ENCODE data around the gene SLK. TPM values are rescaled to one million over a fixed set of nuclear protein-coding genes. Genes with fewer than 3 reads are reported as not detected.

The SLK gene
- total RNA-seq, 1 experiment from 2014 or later: 39.1 TPM

GRCh38 chr10:103930449-103930848 lies 36.5 kb upstream of the SLK start:
- intact Hi-C loops (cut with micrococcal nuclease; ENCODE audit: unreplicated experiment): no loop called here
- CTCF ChIA-PET: no interaction called here
- Histone ChIP-seq H3K9me3 (ENCODE audit: low read depth, low read length, poor library complexity, severe bottlenecking) (no peaks in the 10 kb centered on the region), H3K27me3 (replicated peaks; ENCODE audit: insufficient read depth, low read depth, low read length, poor library complexity) (no peaks in the 10 kb centered on the region), H3K4me1 (ENCODE audit: insufficient read depth, low read length, poor library complexity, severe bottlenecking) (no peaks in the 10 kb centered on the region), H3K27ac (ENCODE audit: low read depth, low read length, poor library complexity, severe bottlenecking) (no peak overlapping the region), H3K36me3 (ENCODE audit: insufficient read depth, low read length, poor library complexity, severe bottlenecking) (no peaks in the 10 kb centered on the region), H3K4me3 (ENCODE audit: low read depth, low read length, poor library complexity, severe bottlenecking) (no peak overlapping the region)
- no peak for DNase-seq (ENCODE audit: low spot score)
- BruUV-seq (replicated peaks): no TSS peak
- POLR2A ChIA-PET (ENCODE audit: low non-redundant PET): interaction anchor here (0.7 kb wide), 1 partner anchor 252 kb away, joined by 3 read pairs; no protein-coding TSS in a partner anchor
- TF ChIP-seq EZH2 (IDR thresholded peaks at IDR 0.05; ENCODE audit: borderline replicate concordance, low read depth, low read length, poor library complexity, severe bottlenecking) (no peak), CTCF (conservative IDR thresholded peaks at IDR 0.05; ENCODE audit: low read depth, low read length) (no peak)

GRCh38 chr10:103930881-103931280 lies 36.1 kb upstream of the SLK start:
- ChIA-PET POLR2A (ENCODE audit: low non-redundant PET) (interaction anchor here (0.7 kb wide), 1 partner anchor 252 kb away, joined by 3 read pairs; no protein-coding TSS in a partner anchor), CTCF (no interaction called here)
- DNase-seq (ENCODE audit: low spot score): no peak
- no peak overlapping the region for H3K4me3 ChIP-seq (ENCODE audit: low read depth, low read length, poor library complexity, severe bottlenecking)
- no peaks in the 10 kb centered on the region for H3K27me3 ChIP-seq (replicated peaks; ENCODE audit: insufficient read depth, low read depth, low read length, poor library complexity)
- H3K4me1 ChIP-seq (ENCODE audit: insufficient read depth, low read length, poor library complexity, severe bottlenecking): no peaks in the 10 kb centered on the region
- no TSS peak for BruUV-seq (replicated peaks)
- no peaks in the 10 kb centered on the region for H3K36me3 ChIP-seq (ENCODE audit: insufficient read depth, low read length, poor library complexity, severe bottlenecking)
- intact Hi-C loops (cut with micrococcal nuclease; ENCODE audit: unreplicated experiment): no loop called here
- no peak overlapping the region for H3K27ac ChIP-seq (ENCODE audit: low read depth, low read length, poor library complexity, severe bottlenecking)
- no peaks in the 10 kb centered on the region for H3K9me3 ChIP-seq (ENCODE audit: low read depth, low read length, poor library complexity, severe bottlenecking)
- TF ChIP-seq EZH2 (IDR thresholded peaks at IDR 0.05; ENCODE audit: borderline replicate concordance, low read depth, low read length, poor library complexity, severe bottlenecking): no peak
- TF ChIP-seq CTCF (conservative IDR thresholded peaks at IDR 0.05; ENCODE audit: low read depth, low read length): no peak

- H3K27me3 ChIP-seq (replicated peaks; ENCODE audit: insufficient read depth, low read depth, low read length, poor library complexity): no peaks in the 10 kb centered on the region
- H3K9me3 ChIP-seq (ENCODE audit: low read depth, low read length, poor library complexity, severe bottlenecking): no peaks in the 10 kb centered on the region
- H3K27ac ChIP-seq (ENCODE audit: low read depth, low read length, poor library complexity, severe bottlenecking): no peak overlapping the region
- BruUV-seq (replicated peaks): no TSS peak
- ChIA-PET POLR2A (ENCODE audit: low non-redundant PET) (no interaction called here), CTCF (no interaction called here)
- no peak for DNase-seq (ENCODE audit: low spot score)
- H3K4me1 ChIP-seq (ENCODE audit: insufficient read depth, low read length, poor library complexity, severe bottlenecking): no peaks in the 10 kb centered on the region
- no peak overlapping the region for H3K4me3 ChIP-seq (ENCODE audit: low read depth, low read length, poor library complexity, severe bottlenecking)
- TF ChIP-seq CTCF (conservative IDR thresholded peaks at IDR 0.05; ENCODE audit: low read depth, low read length) (no peak), EZH2 (IDR thresholded peaks at IDR 0.05; ENCODE audit: borderline replicate concordance, low read depth, low read length, poor library complexity, severe bottlenecking) (no peak)
- H3K36me3 ChIP-seq (ENCODE audit: insufficient read depth, low read length, poor library complexity, severe bottlenecking): no peaks in the 10 kb centered on the region
- intact Hi-C loops (cut with micrococcal nuclease; ENCODE audit: unreplicated experiment): no loop called here
Observed at GRCh38 chr10:103931603-103932002, 35.3 kb upstream of the SLK start.
